Thoracic aorta (tissue), 2 donors: ENCODE data around the gene ACTRT2. TPM values are rescaled to one million over a fixed set of nuclear protein-coding genes. Genes with fewer than 3 reads are reported as not detected.

Source experiments
- ATAC-seq: fragments of 150-250 bp; one replicate; pipeline ENCODE4 v1.8.0; 2017; ENCODE audit warnings: low read depth; ENCODE audit not compliant: insufficient number of reproducible peaks, low FRiP score
- DNase-seq: peaks from one replicate; pipeline ENCODE4 v3.0.0-alpha.2; 2020; ENCODE audit warnings: low spot score
- H3K27ac ChIP-seq, 2 donors: fragments of 200-600 bp; sonication (generic); 1 replicate in 1 of 2; 2 replicates in 1 of 2; pipeline ENCODE4 v1.5.1; 2016; ENCODE audit warnings: mild to moderate bottlenecking in 2 of 2, moderate library complexity in 2 of 2
- H3K27me3 ChIP-seq: fragments of 200-600 bp; sonication (generic); replicated peaks from 2 replicates; pipeline ENCODE4 v1.6.0; 2016; ENCODE audit warnings: mild to moderate bottlenecking; ENCODE audit not compliant: insufficient read depth
- H3K36me3 ChIP-seq: fragments of 200-600 bp; sonication (generic); one replicate; pipeline ENCODE4 v1.5.1; 2016
- H3K4me1 ChIP-seq, 2 donors: fragments of 200-600 bp; sonication (generic); 1 replicate in 1 of 2; 2 replicates in 1 of 2; pipeline versions ENCODE4 v1.5.1 to v1.6.0; 2016; ENCODE audit warnings: low read depth in 2 of 2, mild to moderate bottlenecking in 1 of 2; ENCODE audit not compliant: control insufficient read depth in 1 of 2
- H3K4me3 ChIP-seq: fragments of 200-600 bp; sonication (generic); 2 replicates; pipeline ENCODE4 v1.5.1; 2016; ENCODE audit warnings: mild to moderate bottlenecking
- H3K9me3 ChIP-seq: fragments of 200-600 bp; sonication (generic); 2 replicates; pipeline ENCODE4 v1.5.1; 2016
- total RNA-seq, 2 donors: library from RNA; depleted of rRNA; stranded (reverse); fragments of >200 nt; gene quantifications; one replicate each; pipeline versions ENCODE4 v1.1.0 to v1.2.3, GENCODE V29; 2016
- TF ChIP-seq, protein P1 (sequence below): fragments of 200-600 bp; sonication (generic); IDR thresholded peaks from one replicate; pipeline ENCODE4 v1.5.1; 2019; ENCODE audit warnings: antibody characterized with exemption

Gene ACTRT2
- total RNA-seq, 2 donors from 2014 or later, result not detected

DNA sequence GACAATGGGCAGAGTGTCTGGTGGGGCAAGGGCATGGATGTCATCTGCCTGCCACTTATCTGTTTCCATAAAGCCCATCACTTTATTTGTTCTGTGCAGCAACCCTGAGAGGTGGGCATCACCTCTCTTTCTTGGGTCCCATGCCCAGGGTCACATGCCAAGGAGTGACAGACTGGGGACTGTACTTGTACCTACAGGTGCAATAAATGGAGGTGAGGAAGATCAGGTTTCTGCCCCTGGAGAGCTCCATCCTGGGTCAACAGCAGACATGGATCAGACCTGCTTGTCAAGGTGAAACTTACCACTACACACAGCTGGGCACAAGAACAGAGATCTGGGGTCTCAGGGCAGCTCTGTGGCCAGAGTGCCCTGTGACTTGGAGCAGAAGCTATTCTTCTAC lies 29.3 kb downstream of the ACTRT2 start:
- H3K4me3 ChIP-seq, result no peak overlapping the region
- no peaks in the 10 kb centered on the region for H3K4me1 ChIP-seq
- H3K27me3 ChIP-seq, result no peaks in the 10 kb centered on the region
- no peaks in the 10 kb centered on the region for H3K36me3 ChIP-seq
- no peak overlapping the region for H3K27ac ChIP-seq
- no peak for DNase-seq
- no peaks in the 10 kb centered on the region for H3K9me3 ChIP-seq
- no peak for ATAC-seq
- TF ChIP-seq, protein P1, sequence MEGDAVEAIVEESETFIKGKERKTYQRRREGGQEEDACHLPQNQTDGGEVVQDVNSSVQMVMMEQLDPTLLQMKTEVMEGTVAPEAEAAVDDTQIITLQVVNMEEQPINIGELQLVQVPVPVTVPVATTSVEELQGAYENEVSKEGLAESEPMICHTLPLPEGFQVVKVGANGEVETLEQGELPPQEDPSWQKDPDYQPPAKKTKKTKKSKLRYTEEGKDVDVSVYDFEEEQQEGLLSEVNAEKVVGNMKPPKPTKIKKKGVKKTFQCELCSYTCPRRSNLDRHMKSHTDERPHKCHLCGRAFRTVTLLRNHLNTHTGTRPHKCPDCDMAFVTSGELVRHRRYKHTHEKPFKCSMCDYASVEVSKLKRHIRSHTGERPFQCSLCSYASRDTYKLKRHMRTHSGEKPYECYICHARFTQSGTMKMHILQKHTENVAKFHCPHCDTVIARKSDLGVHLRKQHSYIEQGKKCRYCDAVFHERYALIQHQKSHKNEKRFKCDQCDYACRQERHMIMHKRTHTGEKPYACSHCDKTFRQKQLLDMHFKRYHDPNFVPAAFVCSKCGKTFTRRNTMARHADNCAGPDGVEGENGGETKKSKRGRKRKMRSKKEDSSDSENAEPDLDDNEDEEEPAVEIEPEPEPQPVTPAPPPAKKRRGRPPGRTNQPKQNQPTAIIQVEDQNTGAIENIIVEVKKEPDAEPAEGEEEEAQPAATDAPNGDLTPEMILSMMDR, result no peak

DNA sequence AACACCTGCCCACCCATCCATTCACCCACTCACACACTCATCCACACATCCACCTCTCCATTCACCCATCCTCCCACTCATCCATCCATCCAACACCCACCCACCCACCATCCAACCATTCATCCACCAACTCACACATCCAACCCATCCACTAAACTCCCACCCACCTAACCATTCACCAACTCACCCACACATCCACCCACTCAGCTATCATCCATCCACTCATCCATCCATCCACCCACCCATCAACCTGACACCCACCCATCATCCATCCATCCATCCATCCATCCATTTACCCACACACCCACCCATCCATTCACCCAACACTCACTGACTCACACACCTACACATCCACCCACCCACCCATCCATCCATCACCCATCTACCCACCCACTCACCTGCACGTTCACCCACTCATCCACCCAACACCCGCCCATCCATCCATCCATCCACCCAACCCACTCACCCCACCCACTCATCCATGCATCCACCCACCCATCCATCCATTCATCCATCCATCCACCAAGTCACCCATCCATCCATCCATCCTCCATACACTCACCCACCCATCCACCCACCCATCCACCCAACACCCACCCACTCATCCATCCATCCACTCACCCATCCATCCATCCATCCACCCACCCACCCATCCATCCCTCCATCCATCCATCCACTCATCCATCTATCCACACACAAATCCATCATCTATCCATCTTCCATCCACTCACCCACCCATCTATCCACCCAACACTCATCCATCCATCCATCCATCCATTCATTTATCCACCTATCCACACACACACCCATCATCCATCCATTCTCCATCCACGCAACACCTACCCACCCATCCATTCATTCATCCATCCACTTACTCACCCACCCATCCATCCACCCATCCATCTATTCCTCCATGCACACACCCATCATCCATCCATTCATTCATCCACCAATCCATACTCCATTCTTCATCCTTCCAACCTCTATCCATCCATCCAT lies 30.3 kb downstream of the ACTRT2 start:
- Histone ChIP-seq H3K27me3 (no peaks in the 10 kb centered on the region), H3K36me3 (no peaks in the 10 kb centered on the region), H3K4me3 (no peak overlapping the region), H3K27ac (no peak overlapping the region), H3K9me3 (no peaks in the 10 kb centered on the region), H3K4me1 (no peaks in the 10 kb centered on the region)
- TF ChIP-seq, protein P1, result no peak
- ATAC-seq (no peak), DNase-seq (no peak)

DNA sequence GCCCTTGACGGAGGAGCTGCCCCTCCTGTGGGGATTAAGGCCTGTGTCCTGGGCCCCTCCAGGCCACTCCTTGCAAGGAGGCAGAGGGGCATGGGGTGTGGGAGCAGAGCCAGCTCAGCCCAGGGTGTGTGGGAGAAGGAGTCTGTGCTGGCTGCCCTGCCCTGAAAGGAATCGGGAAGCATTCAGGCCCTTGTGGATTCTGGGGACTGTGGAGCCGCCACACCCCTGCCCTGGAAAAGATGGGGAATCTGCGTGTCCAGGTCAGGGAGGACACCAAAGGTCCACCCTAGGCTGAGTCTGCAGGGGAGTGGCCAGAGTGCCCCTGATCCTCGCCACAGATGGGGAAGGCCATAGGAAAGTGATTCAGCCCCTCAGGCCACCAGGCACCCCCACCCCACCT lies 31.2 kb downstream of the ACTRT2 start:
- no peak overlapping the region for H3K4me3 ChIP-seq
- H3K4me1 ChIP-seq, result no peaks in the 10 kb centered on the region
- no peak overlapping the region for H3K27ac ChIP-seq
- no peak for DNase-seq
- ATAC-seq, result no peak
- H3K36me3 ChIP-seq, result no peaks in the 10 kb centered on the region
- TF ChIP-seq, protein P1, result no peak
- no peaks in the 10 kb centered on the region for H3K9me3 ChIP-seq
- no peaks in the 10 kb centered on the region for H3K27me3 ChIP-seq

DNA sequence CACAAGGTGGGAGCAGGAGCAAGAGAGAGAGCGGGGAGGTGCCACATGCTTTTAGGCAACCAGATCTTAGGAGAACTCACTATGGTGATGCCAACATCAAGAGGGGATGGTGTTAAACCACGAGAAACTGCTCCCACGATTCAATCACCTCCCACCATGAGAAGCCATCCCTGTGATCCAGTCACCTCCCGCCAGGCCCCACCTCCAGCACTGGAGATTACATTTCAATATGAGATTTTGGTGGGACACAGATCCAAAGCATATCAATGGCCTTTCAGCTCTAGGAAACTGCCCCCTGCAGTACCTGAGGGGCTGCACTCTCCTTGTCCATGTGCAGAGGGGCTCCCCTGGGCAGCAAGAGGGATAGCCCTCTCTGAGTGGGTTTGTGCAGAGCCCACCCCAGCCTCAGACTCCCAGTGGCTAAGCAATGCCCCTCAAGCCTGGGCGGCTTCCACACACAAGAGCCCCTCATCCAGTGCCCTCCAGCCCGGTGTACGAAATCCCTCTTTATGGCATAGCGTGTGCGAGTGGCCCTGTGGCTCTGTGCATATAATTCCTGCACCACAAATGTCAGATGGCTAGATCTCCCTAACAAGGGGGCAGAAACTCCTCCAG lies 32.2 kb downstream of the ACTRT2 start:
- ATAC-seq (no peak), DNase-seq (no peak)
- TF ChIP-seq, protein P1, result no peak
- Histone ChIP-seq H3K4me3 (no peak overlapping the region), H3K9me3 (no peaks in the 10 kb centered on the region), H3K4me1 (no peaks in the 10 kb centered on the region), H3K36me3 (peaks cover 2% of the 10 kb centered on the region), H3K27ac (no peak overlapping the region), H3K27me3 (no peaks in the 10 kb centered on the region)

DNA sequence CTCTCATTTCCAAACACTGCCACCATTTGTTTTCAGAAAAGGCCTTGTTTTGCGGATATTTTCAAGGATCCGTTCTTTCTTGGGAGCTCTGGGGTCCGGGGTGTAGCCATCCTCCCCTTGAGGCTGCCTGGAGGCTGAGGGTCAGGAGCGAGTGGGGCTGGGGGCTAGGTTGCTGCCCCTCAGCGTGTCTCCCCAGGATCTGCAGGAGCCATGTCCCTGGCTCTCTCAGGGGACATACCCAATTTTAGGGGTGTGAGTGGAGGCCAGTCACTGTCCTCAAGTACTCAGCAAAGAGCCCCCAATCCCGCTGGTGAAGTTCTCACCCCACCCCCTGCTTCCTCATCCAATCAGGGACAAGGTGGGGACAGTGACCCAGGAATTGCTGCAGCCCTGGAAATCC lies 32.7 kb downstream of the ACTRT2 start:
- no peak overlapping the region for H3K4me3 ChIP-seq
- no peaks in the 10 kb centered on the region for H3K9me3 ChIP-seq
- H3K27me3 ChIP-seq, result no peaks in the 10 kb centered on the region
- H3K27ac ChIP-seq, result no peak overlapping the region
- ATAC-seq (no peak), DNase-seq (no peak)
- H3K36me3 ChIP-seq, result peaks cover 5% of the 10 kb centered on the region
- no peaks in the 10 kb centered on the region for H3K4me1 ChIP-seq
- TF ChIP-seq, protein P1, result no peak
